Mesendoderm (in vitro differentiated cells): ENCODE data around the gene BEGAIN.

Experiments used
- DNase-seq: peaks from one replicate; pipeline ENCODE4 v3.0.0; 2013
- H2AK5ac ChIP-seq: 2 replicates; pipeline ENCODE4 v1.6.1; 2013; ENCODE audit warnings: low read length, inconsistent platforms
- H2BK120ac ChIP-seq: 2 replicates; pipeline ENCODE4 v1.6.1; 2013; ENCODE audit warnings: low read depth, mild to moderate bottlenecking, low read length, moderate library complexity, mixed read lengths
- H2BK15ac ChIP-seq: replicated peaks from 2 replicates; pipeline ENCODE4 v1.6.1; 2013; ENCODE audit warnings: low read depth, mild to moderate bottlenecking, moderate library complexity
- H2BK5ac ChIP-seq: 2 replicates; pipeline ENCODE4 v1.6.1; 2013; ENCODE audit warnings: low read length, inconsistent platforms
- H3K18ac ChIP-seq: 2 replicates; pipeline ENCODE4 v1.6.1; 2013; ENCODE audit warnings: mild to moderate bottlenecking, low read length, mixed read lengths
- H3K23ac ChIP-seq: one replicate; pipeline ENCODE4 v1.6.1; 2013; ENCODE audit warnings: low read length
- H3K27ac ChIP-seq: 2 replicates; pipeline ENCODE4 v1.5.1; 2013; ENCODE audit warnings: low read depth, mild to moderate bottlenecking, inconsistent platforms, low read length, moderate library complexity
- H3K27me3 ChIP-seq: 2 replicates; pipeline ENCODE4 v1.6.1; 2013; ENCODE audit warnings: low read length, control low read depth, mild to moderate bottlenecking, inconsistent platforms; ENCODE audit not compliant: insufficient read depth, poor library complexity
- H3K36me3 ChIP-seq: 2 replicates; pipeline ENCODE4 v1.6.1; 2013; ENCODE audit warnings: low read length, inconsistent platforms; ENCODE audit not compliant: control insufficient read depth, insufficient read depth
- H3K4ac ChIP-seq: one replicate; pipeline ENCODE4 v1.6.1; 2013; ENCODE audit warnings: low read depth, mild to moderate bottlenecking, low read length, moderate library complexity
- H3K4me1 ChIP-seq: 2 replicates; pipeline ENCODE4 v1.6.1; 2013; ENCODE audit warnings: low read depth, low read length, inconsistent platforms; ENCODE audit not compliant: control insufficient read depth
- H3K4me2 ChIP-seq: 2 replicates; pipeline ENCODE4 v1.6.1; 2013; ENCODE audit warnings: low read length
- H3K4me3 ChIP-seq: 2 replicates; pipeline ENCODE4 v1.5.1; 2013; ENCODE audit warnings: mild to moderate bottlenecking, low read length
- H3K56ac ChIP-seq: one replicate; pipeline ENCODE4 v1.6.1; 2013; ENCODE audit warnings: low read length
- H3K79me1 ChIP-seq: 2 replicates; pipeline ENCODE4 v1.6.1; 2013; ENCODE audit warnings: low read length, inconsistent platforms
- H3K79me2 ChIP-seq: 2 replicates; pipeline ENCODE4 v1.6.1; 2013; ENCODE audit warnings: mild to moderate bottlenecking, low read length; ENCODE audit not compliant: control insufficient read depth, insufficient read depth
- H3K9ac ChIP-seq: 2 replicates; pipeline ENCODE4 v1.6.1; 2013; ENCODE audit warnings: low read length, inconsistent platforms
- H4K5ac ChIP-seq: one replicate; pipeline ENCODE4 v1.6.1; 2013; ENCODE audit warnings: low read length
- H4K8ac ChIP-seq: one replicate; pipeline ENCODE4 v1.6.1; 2013; ENCODE audit warnings: low read depth, mild to moderate bottlenecking, control low read depth, low read length, moderate library complexity
- WGBS: extraction: QIAGEN DNeasy Blood & Tissue Kit; methylation state at CpG from one replicate; pipeline ENCODE4 v1.1.7; 2013; ENCODE audit warnings: low lambda C conversion rate, missing lambda C conversion rate; ENCODE audit not compliant: insufficient coverage; ENCODE audit errors: extremely low coverage; 5-methylcytosine and 5-hydroxymethylcytosine counted together

BEGAIN gene

GRCh38 chr14:100547633-100548294 lies 39.5 kb downstream of the BEGAIN start:
- H3K4me2 ChIP-seq = no peak overlapping the region
- no peak overlapping the region for H4K8ac ChIP-seq
- H2BK5ac ChIP-seq = no peak overlapping the region
- H3K56ac ChIP-seq = no peak overlapping the region
- no peak overlapping the region for H3K27ac ChIP-seq
- no peak overlapping the region for H4K5ac ChIP-seq
- H2AK5ac ChIP-seq = no peak overlapping the region
- no peaks in the 10 kb centered on the region for H3K36me3 ChIP-seq
- H3K18ac ChIP-seq = no peak overlapping the region
- H3K4me3 ChIP-seq = no peak overlapping the region
- no peaks in the 10 kb centered on the region for H3K4me1 ChIP-seq
- H3K79me2 ChIP-seq = no peaks in the 10 kb centered on the region
- DNase-seq = no peak
- H3K79me1 ChIP-seq = no peaks in the 10 kb centered on the region
- WGBS = no CpG with 5 or more reads among the region's 18 CpGs
- no peak overlapping the region for H2BK15ac ChIP-seq
- H3K4ac ChIP-seq = no peak overlapping the region
- H2BK120ac ChIP-seq = no peak overlapping the region
- H3K23ac ChIP-seq = no peak overlapping the region
- no peaks in the 10 kb centered on the region for H3K27me3 ChIP-seq
- no peak overlapping the region for H3K9ac ChIP-seq

DNA sequence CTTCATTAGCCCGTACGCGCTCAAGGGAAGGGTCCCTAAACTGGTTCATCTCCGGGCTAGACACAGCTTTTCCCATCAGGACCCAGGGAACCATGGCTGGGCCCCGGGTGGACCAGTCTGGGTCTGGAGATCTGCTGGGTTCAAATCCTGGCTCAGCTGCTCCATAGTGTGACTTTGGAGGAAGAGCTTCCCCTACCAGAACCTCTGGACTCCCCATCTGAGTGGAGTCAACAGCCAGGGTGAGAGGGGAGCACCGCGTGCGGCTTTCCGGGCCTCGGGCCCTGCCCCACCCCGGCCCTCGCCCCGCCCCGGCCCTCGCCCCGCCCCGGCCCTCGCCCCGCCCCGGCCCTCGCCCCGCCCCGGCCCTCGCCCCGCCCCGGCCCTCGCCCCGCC lies 41.2 kb downstream of the BEGAIN start:
- DNase-seq = no peak
- Histone ChIP-seq H3K79me1 (no peaks in the 10 kb centered on the region), H3K36me3 (no peaks in the 10 kb centered on the region), H3K23ac (no peak overlapping the region), H2AK5ac (no peak overlapping the region), H4K8ac (no peak overlapping the region), H3K4ac (no peak overlapping the region), H3K27me3 (no peaks in the 10 kb centered on the region), H3K4me3 (no peak overlapping the region), H3K4me1 (no peaks in the 10 kb centered on the region), H2BK120ac (no peak overlapping the region), H3K18ac (no peak overlapping the region), H3K56ac (no peak overlapping the region), H2BK5ac (no peak overlapping the region), H3K4me2 (no peak overlapping the region), H3K79me2 (no peaks in the 10 kb centered on the region), H3K9ac (no peak overlapping the region), H4K5ac (no peak overlapping the region), H3K27ac (no peak overlapping the region), H2BK15ac (no peak overlapping the region)
- no CpG with 5 or more reads among the region's 28 CpGs for WGBS

DNA sequence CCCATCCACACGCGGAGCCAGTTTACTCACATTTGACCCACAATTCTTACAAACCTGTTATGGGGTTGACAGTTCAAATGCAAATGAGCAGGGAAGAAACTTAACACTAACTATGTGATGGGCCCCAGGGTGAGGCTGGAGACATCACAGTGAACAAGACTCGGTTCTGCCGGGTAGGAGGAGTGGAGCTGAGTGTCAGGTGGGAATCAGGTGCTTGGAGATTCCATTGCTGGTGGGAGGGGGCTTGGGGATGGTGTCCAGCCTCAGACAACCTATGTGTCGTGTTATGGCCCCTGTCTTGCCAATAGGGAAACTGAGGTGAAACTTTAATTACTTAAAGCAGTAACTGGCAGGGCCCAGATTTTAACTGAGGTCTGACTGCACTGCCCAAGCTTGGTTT lies 41.9 kb downstream of the BEGAIN start:
- no peak overlapping the region for H2BK5ac ChIP-seq
- H3K4ac ChIP-seq = no peak overlapping the region
- no peak overlapping the region for H3K56ac ChIP-seq
- H3K79me1 ChIP-seq = no peaks in the 10 kb centered on the region
- H3K27ac ChIP-seq = no peak overlapping the region
- H2BK15ac ChIP-seq = no peak overlapping the region
- H3K23ac ChIP-seq = no peak overlapping the region
- H2BK120ac ChIP-seq = no peak overlapping the region
- H3K4me1 ChIP-seq = no peaks in the 10 kb centered on the region
- no peak overlapping the region for H4K5ac ChIP-seq
- no peak overlapping the region for H3K18ac ChIP-seq
- no peak overlapping the region for H2AK5ac ChIP-seq
- no peak overlapping the region for H4K8ac ChIP-seq
- no peaks in the 10 kb centered on the region for H3K27me3 ChIP-seq
- no peaks in the 10 kb centered on the region for H3K79me2 ChIP-seq
- H3K4me2 ChIP-seq = no peak overlapping the region
- H3K4me3 ChIP-seq = no peak overlapping the region
- H3K36me3 ChIP-seq = no peaks in the 10 kb centered on the region
- no CpG with 5 or more reads among the region's 5 CpGs for WGBS
- no peak for DNase-seq
- H3K9ac ChIP-seq = no peak overlapping the region

- Histone ChIP-seq H2BK120ac (no peak overlapping the region), H4K8ac (no peak overlapping the region), H4K5ac (no peak overlapping the region), H3K18ac (no peak overlapping the region), H3K4ac (no peak overlapping the region), H2AK5ac (no peak overlapping the region), H2BK15ac (no peak overlapping the region), H3K4me1 (no peaks in the 10 kb centered on the region), H3K56ac (peak overlapping the region; percentile 22), H3K79me1 (no peaks in the 10 kb centered on the region), H3K9ac (no peak overlapping the region), H3K79me2 (no peaks in the 10 kb centered on the region), H3K27ac (no peak overlapping the region), H3K27me3 (no peaks in the 10 kb centered on the region), H3K23ac (no peak overlapping the region), H3K36me3 (no peaks in the 10 kb centered on the region), H3K4me2 (no peak overlapping the region), H3K4me3 (no peak overlapping the region), H2BK5ac (no peak overlapping the region)
- no CpG with 5 or more reads among the region's 15 CpGs for WGBS
- no peak for DNase-seq
These were observed 42.6 kb downstream of the BEGAIN start for GRCh38 chr14:100544506-100545141.

GRCh38 chr14:100543471-100544455 lies 43.5 kb downstream of the BEGAIN start:
- DNase-seq = no peak
- Histone ChIP-seq H3K4me3 (no peak overlapping the region), H3K27me3 (no peaks in the 10 kb centered on the region), H3K79me2 (no peaks in the 10 kb centered on the region), H3K27ac (no peak overlapping the region), H4K8ac (no peak overlapping the region), H3K4me1 (no peaks in the 10 kb centered on the region), H3K4me2 (no peak overlapping the region), H3K4ac (no peak overlapping the region), H2BK120ac (no peak overlapping the region), H4K5ac (no peak overlapping the region), H2BK5ac (no peak overlapping the region), H2AK5ac (no peak overlapping the region), H3K18ac (no peak overlapping the region), H3K23ac (no peak overlapping the region), H3K79me1 (no peaks in the 10 kb centered on the region), H3K36me3 (no peaks in the 10 kb centered on the region), H3K56ac (no peak overlapping the region), H3K9ac (no peak overlapping the region), H2BK15ac (no peak overlapping the region)
- no CpG with 5 or more reads among the region's 19 CpGs for WGBS
